Caco-2 (cell line): ENCODE results near the gene RRBP1. TPM values are rescaled to one million over a fixed set of nuclear protein-coding genes. Genes with fewer than 3 reads are reported as not detected.

ENCODE experiments used
- BruUV-seq: library from RNA; stranded (reverse); fragments of 400-500 nt; replicated peaks from 2 replicates; lab custom pipeline; 2021; lab: Mats Ljungman, UMichigan
- CTCF ChIA-PET: fragments of 300-600 bp; sonication (Branson Sonifier 250); formaldehyde crosslinking; loops from one replicate; lab custom pipeline; 2022; ENCODE audit warnings: antibody characterized with exemption; lab: Charles Lee
- POLR2A ChIA-PET: fragments of 300-600 bp; sonication (Branson Sonifier 250); formaldehyde crosslinking; loops from one replicate; lab custom pipeline; 2022; ENCODE audit warnings: antibody characterized with exemption; lab: Charles Lee
- DNase-seq, 2 experiments: peaks; one replicate each; pipeline versions ENCODE4 v3.0.0 to v3.0.0-alpha.2; 2020 to 2022
- H3K27me3 ChIP-seq: replicated peaks from 2 replicates; pipeline ENCODE4 v1.6.0; 2011; ENCODE audit warnings: low read length; ENCODE audit not compliant: control insufficient read depth, insufficient read depth
- H3K36me3 ChIP-seq: 2 replicates; pipeline ENCODE4 v1.5.1; 2011; ENCODE audit warnings: low read length; ENCODE audit not compliant: control insufficient read depth, insufficient read depth
- H3K4me1 ChIP-seq: fragments of 250-450 bp; sonication (Bioruptor Pico); 2 replicates; pipeline ENCODE4 v1.5.1; 2020; ENCODE audit warnings: mild to moderate bottlenecking
- H3K4me3 ChIP-seq: 2 replicates; pipeline ENCODE4 v1.5.1; 2011; ENCODE audit warnings: low read depth, mild to moderate bottlenecking, control low read depth, low read length
- H3K9me3 ChIP-seq: fragments of 250-450 bp; sonication (Bioruptor Pico); 2 replicates; pipeline ENCODE4 v1.5.1; 2020; ENCODE audit warnings: mild to moderate bottlenecking, moderate library complexity
- H3K27ac Mint-ChIP-seq: one replicate; pipeline ENCODE4 v1.8.0; 2022; ENCODE audit warnings: mixed read lengths; ENCODE audit not compliant: unreplicated experiment
- H3K27me3 Mint-ChIP-seq: one replicate; pipeline ENCODE4 v1.8.0; 2022; ENCODE audit warnings: mixed read lengths; ENCODE audit not compliant: insufficient read depth, unreplicated experiment
- H3K36me3 Mint-ChIP-seq: one replicate; pipeline ENCODE4 v1.8.0; 2022; ENCODE audit warnings: mild to moderate bottlenecking, mixed read lengths; ENCODE audit not compliant: insufficient read depth, unreplicated experiment
- H3K4me1 Mint-ChIP-seq: one replicate; pipeline ENCODE4 v1.8.0; 2022; ENCODE audit warnings: low read depth, mixed read lengths; ENCODE audit not compliant: unreplicated experiment
- H3K4me3 Mint-ChIP-seq: one replicate; pipeline ENCODE4 v1.8.0; 2022; ENCODE audit warnings: mild to moderate bottlenecking, moderate library complexity, mixed read lengths; ENCODE audit not compliant: unreplicated experiment
- H3K9me3 Mint-ChIP-seq: one replicate; pipeline ENCODE4 v1.8.0; 2022; ENCODE audit warnings: mixed read lengths; ENCODE audit not compliant: unreplicated experiment
- CTCF ChIP-seq, 2 experiments: fragments of 200-600 bp in 1 of 2; IDR thresholded peaks; 1 replicate in 1 of 2; 2 replicates in 1 of 2; pipeline versions ENCODE4 v1.5.1 to v1.8.0; 2011 to 2022; ENCODE audit warnings: antibody characterized with exemption in 1 of 2, control low read depth in 1 of 2, inconsistent platforms in 1 of 2, low read depth in 1 of 2, low read length in 1 of 2, mild to moderate bottlenecking in 1 of 2, moderate library complexity in 1 of 2; ENCODE audit not compliant: insufficient read depth in 1 of 2, severe bottlenecking in 1 of 2, unreplicated experiment in 1 of 2
- intact Hi-C: fragments of 100-400 bp; cut with micrococcal nuclease; formaldehyde crosslinking; loops from one replicate; pipeline ENCODE4 v1.10.0; 2022; ENCODE audit not compliant: unreplicated experiment
- total RNA-seq: library from RNA; stranded (reverse); gene quantifications from 2 replicates; pipeline ENCODE4 v1.2.3, GENCODE V29; 2022

The RRBP1 gene
- total RNA-seq, 1 experiment from 2014 or later = 758 TPM

GRCh38 chr20:17693444-17694001, 11.5 kb upstream of the RRBP1 start:
- CTCF ChIA-PET = interaction anchor here (0.7 kb wide), 1 partner anchor 84 kb away, joined by 3 read pairs; no protein-coding TSS in a partner anchor

GRCh38 chr20:17691758-17692157, 9.7 kb upstream of the RRBP1 start:
- no TSS peak for BruUV-seq
- no peak overlapping the region for H3K4me3 Mint-ChIP-seq
- H3K27me3 ChIP-seq = no peaks in the 10 kb centered on the region
- intact Hi-C loops = no loop called here
- peaks cover 14% of the 10 kb centered on the region for H3K9me3 Mint-ChIP-seq
- TF ChIP-seq CTCF (IDR thresholded peaks at IDR 0.05; ENCODE audit: insufficient read depth in 1 of 2, low read depth in 1 of 2, low read length in 1 of 2, severe bottlenecking in 1 of 2, unreplicated experiment in 1 of 2) = no peak
- H3K27me3 Mint-ChIP-seq = no peaks in the 10 kb centered on the region
- H3K4me1 ChIP-seq = peaks cover 13% of the 10 kb centered on the region
- no peak for DNase-seq
- CTCF ChIA-PET = interaction anchor here (0.5 to 2.5 kb wide), 2 partner anchors 8 to 9 kb away, joined by 3 to 10 read pairs; partner anchors contain the start of gene RRBP1
- H3K36me3 ChIP-seq = no peaks in the 10 kb centered on the region
- peaks cover 12% of the 10 kb centered on the region; the same call in 1 of the 2 replicates for H3K9me3 ChIP-seq
- peaks cover 21% of the 10 kb centered on the region for H3K4me1 Mint-ChIP-seq
- POLR2A ChIA-PET = interaction anchor here (1.6 kb wide), 1 partner anchor 9 kb away, joined by 6 read pairs; the partner anchor contains the start of gene RRBP1
- H3K36me3 Mint-ChIP-seq = peaks cover 7% of the 10 kb centered on the region
- H3K4me3 ChIP-seq = no peak overlapping the region
- no peak overlapping the region for H3K27ac Mint-ChIP-seq

More at GRCh38 chr20:17693444-17694001, 11.5 kb upstream of the RRBP1 start:
- intact Hi-C loops = no loop called here
- H3K4me3 Mint-ChIP-seq = no peak overlapping the region
- no peaks in the 10 kb centered on the region for H3K9me3 Mint-ChIP-seq
- H3K4me1 Mint-ChIP-seq = peaks cover 11% of the 10 kb centered on the region
- H3K36me3 Mint-ChIP-seq = peaks cover 7% of the 10 kb centered on the region
- BruUV-seq = no TSS peak
- H3K27ac Mint-ChIP-seq = no peak overlapping the region
- H3K27me3 ChIP-seq = no peaks in the 10 kb centered on the region
- peaks cover 22% of the 10 kb centered on the region for H3K4me1 ChIP-seq
- H3K27me3 Mint-ChIP-seq = no peaks in the 10 kb centered on the region
- no peaks in the 10 kb centered on the region for H3K9me3 ChIP-seq
- DNase-seq = peak in 1 of 2 experiments; percentile 26
- no peak overlapping the region for H3K4me3 ChIP-seq
- no peak for TF ChIP-seq CTCF (IDR thresholded peaks at IDR 0.05; ENCODE audit: insufficient read depth in 1 of 2, low read depth in 1 of 2, low read length in 1 of 2, severe bottlenecking in 1 of 2, unreplicated experiment in 1 of 2)
- no peaks in the 10 kb centered on the region for H3K36me3 ChIP-seq
- POLR2A ChIA-PET = no interaction called here

GRCh38 chr20:17690144-17690543, 8.1 kb upstream of the RRBP1 start:
- Histone ChIP-seq H3K4me1 (peaks cover 20% of the 10 kb centered on the region), H3K27me3 (no peaks in the 10 kb centered on the region), H3K4me3 (no peak overlapping the region), H3K9me3 (peaks cover 23% of the 10 kb centered on the region), H3K36me3 (no peaks in the 10 kb centered on the region)
- BruUV-seq = no TSS peak
- Mint-ChIP-seq H3K36me3 (peaks cover 7% of the 10 kb centered on the region), H3K27ac (no peak overlapping the region), H3K4me3 (no peak overlapping the region), H3K9me3 (peaks cover 25% of the 10 kb centered on the region), H3K27me3 (no peaks in the 10 kb centered on the region), H3K4me1 (peaks cover 32% of the 10 kb centered on the region)
- TF ChIP-seq CTCF (IDR thresholded peaks at IDR 0.05; ENCODE audit: insufficient read depth in 1 of 2, low read depth in 1 of 2, low read length in 1 of 2, severe bottlenecking in 1 of 2, unreplicated experiment in 1 of 2) = no peak
- intact Hi-C loops = no loop called here
- ChIA-PET CTCF (interaction anchor here (2.5 kb wide), 1 partner anchor 8 kb away, joined by 10 read pairs; the partner anchor contains the start of gene RRBP1), POLR2A (interaction anchor here (1.6 kb wide), 1 partner anchor 8 kb away, joined by 6 read pairs; the partner anchor contains the start of gene RRBP1)
- DNase-seq = no peak
